Measurements from ENCODE around the gene GOLGA6L7. TPM values are rescaled to one million over a fixed set of nuclear protein-coding genes. Genes with fewer than 3 reads are reported as not detected.

Gene GOLGA6L7
- total and polyA plus RNA-seq, 2 experiments from 2014 or later = 0.47 TPM; not detected in 1

GRCh38 chr15:28889346-28889745 lies 40.9 kb upstream of the GOLGA6L7 start (continued):
- TF ChIP-seq ZNF462 (CRISPR knock-in tag; IDR thresholded peaks at IDR 0.05) (no peak), EZH2phosphoT487 (IDR thresholded peaks at IDR 0.05; ENCODE audit: unreplicated experiment) (no peak), STAT1 (IDR thresholded peaks at IDR 0.05; ENCODE audit: unreplicated experiment) (no peak), NANOG (IDR thresholded peaks at IDR 0.05; ENCODE audit: borderline replicate concordance) (no peak), CREB1 (CRISPR knock-in tag; IDR thresholded peaks at IDR 0.05; ENCODE audit: low read depth) (no peak)
- TF ChIP-seq, protein P1, sequence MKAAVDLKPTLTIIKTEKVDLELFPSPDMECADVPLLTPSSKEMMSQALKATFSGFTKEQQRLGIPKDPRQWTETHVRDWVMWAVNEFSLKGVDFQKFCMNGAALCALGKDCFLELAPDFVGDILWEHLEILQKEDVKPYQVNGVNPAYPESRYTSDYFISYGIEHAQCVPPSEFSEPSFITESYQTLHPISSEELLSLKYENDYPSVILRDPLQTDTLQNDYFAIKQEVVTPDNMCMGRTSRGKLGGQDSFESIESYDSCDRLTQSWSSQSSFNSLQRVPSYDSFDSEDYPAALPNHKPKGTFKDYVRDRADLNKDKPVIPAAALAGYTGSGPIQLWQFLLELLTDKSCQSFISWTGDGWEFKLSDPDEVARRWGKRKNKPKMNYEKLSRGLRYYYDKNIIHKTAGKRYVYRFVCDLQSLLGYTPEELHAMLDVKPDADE (IDR thresholded peaks at IDR 0.05) = no peak

GRCh38 chr15:28888900-28889299 lies 40.5 kb upstream of the GOLGA6L7 start:
- H3F3A ChIP-seq (replicated peaks; ENCODE audit: low read depth) = no peaks in the 10 kb centered on the region
- H3K79me2 ChIP-seq (replicated peaks; ENCODE audit: insufficient read depth) = no peaks in the 10 kb centered on the region
- H3K36me3 ChIP-seq (ENCODE audit: insufficient read depth) = no peaks in the 10 kb centered on the region
- H2AFZ ChIP-seq = no peak overlapping the region
- H3K27me3 Mint-ChIP-seq (ENCODE audit: insufficient read depth, low read depth, poor library complexity) = peaks cover 29% of the 10 kb centered on the region
- H4K20me1 ChIP-seq (replicated peaks; ENCODE audit: insufficient read depth) = no peaks in the 10 kb centered on the region
- H3K36me3 Mint-ChIP-seq (ENCODE audit: low read depth) = no peaks in the 10 kb centered on the region; the same call in 2 of the 3 replicates
- H3K4me3 Mint-ChIP-seq = no peak overlapping the region
- TF ChIP-seq POLR2AphosphoS5 (IDR thresholded peaks at IDR 0.05; ENCODE audit: low read depth) = no peak
- no peak for TF ChIP-seq EZH2 (IDR thresholded peaks at IDR 0.05; ENCODE audit: low read depth, unreplicated experiment)
- TF ChIP-seq JUNB (IDR thresholded peaks at IDR 0.05; ENCODE audit: unreplicated experiment) = no peak
- no peak for TF ChIP-seq CREB1 (CRISPR knock-in tag; IDR thresholded peaks at IDR 0.05; ENCODE audit: low read depth)
- TF ChIP-seq STAT1 (IDR thresholded peaks at IDR 0.05; ENCODE audit: unreplicated experiment) = no peak
- TF ChIP-seq CTCF (conservative IDR thresholded peaks at IDR 0.05; ENCODE audit: low read depth in 2 of 2) = no peak
- no peak for TF ChIP-seq EZH2phosphoT487 (IDR thresholded peaks at IDR 0.05; ENCODE audit: unreplicated experiment)
- no peak for TF ChIP-seq NANOG (IDR thresholded peaks at IDR 0.05; ENCODE audit: borderline replicate concordance)
- DNase-seq (ENCODE audit: low spot score) (no peak), ATAC-seq (no peak)
- H3K27me3 ChIP-seq (ENCODE audit: insufficient read depth) = peaks cover 31% of the 10 kb centered on the region
- H3K4me3 ChIP-seq = no peak overlapping the region
- no peak overlapping the region for H3K4me2 ChIP-seq
- no peaks in the 10 kb centered on the region for H3K9me2 ChIP-seq (ENCODE audit: insufficient read depth)
- H3K4me1 ChIP-seq (ENCODE audit: insufficient read depth) = peaks cover 5% of the 10 kb centered on the region; the same call in 1 of the 2 replicates
- no peaks in the 10 kb centered on the region; the same call in 2 of the 3 replicates for H3K9me3 Mint-ChIP-seq
- no peak overlapping the region for H3K27ac Mint-ChIP-seq
- H3K27ac ChIP-seq (ENCODE audit: low read depth) = no peak overlapping the region
- H3K4me1 Mint-ChIP-seq = peaks cover 16% of the 10 kb centered on the region

All from GM23338 (cell line).